Measurements from ENCODE around the gene TCF7L1. TPM values are rescaled to one million over a fixed set of nuclear protein-coding genes. Genes with fewer than 3 reads are reported as not detected.

The TCF7L1 gene
- total RNA-seq, 4 donors from 2014 or later, result 0.55 to 3.0 (median 1.8) TPM

DNA sequence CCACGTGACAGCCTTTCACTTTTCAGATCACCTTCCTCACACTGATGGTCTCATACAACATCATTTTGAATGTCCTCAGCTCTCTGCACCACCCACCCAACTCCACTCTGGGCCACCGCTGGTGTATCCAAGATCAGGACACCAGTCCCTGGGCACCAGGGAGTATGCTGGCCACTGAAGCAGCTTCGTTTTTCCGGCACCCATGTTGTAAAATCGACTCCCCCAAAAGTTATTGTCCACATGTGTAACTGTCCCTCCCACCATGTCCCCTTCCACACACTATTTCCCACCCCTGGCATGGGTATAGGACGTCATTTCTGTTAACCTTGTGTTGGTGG lies 98.2 kb downstream of the TCF7L1 start:
- no peak for DNase-seq (ENCODE audit: low spot score in 2 of 2)
- Histone ChIP-seq H3K9me3 (no peaks in the 10 kb centered on the region), H3K27me3 (no peaks in the 10 kb centered on the region), H3K27ac (no peak overlapping the region), H3K4me3 (no peak overlapping the region), H3K4me1 (peaks cover 6% of the 10 kb centered on the region), H3K36me3 (no peaks in the 10 kb centered on the region)
- WGBS, result 79% methylated on average over 6 of the region's 6 CpGs
- TF ChIP-seq POLR2A (IDR thresholded peaks at IDR 0.05) (no peak), POLR2AphosphoS5 (IDR thresholded peaks at IDR 0.05) (no peak), EP300 (IDR thresholded peaks at IDR 0.05) (no peak)
- TF ChIP-seq, protein P1, sequence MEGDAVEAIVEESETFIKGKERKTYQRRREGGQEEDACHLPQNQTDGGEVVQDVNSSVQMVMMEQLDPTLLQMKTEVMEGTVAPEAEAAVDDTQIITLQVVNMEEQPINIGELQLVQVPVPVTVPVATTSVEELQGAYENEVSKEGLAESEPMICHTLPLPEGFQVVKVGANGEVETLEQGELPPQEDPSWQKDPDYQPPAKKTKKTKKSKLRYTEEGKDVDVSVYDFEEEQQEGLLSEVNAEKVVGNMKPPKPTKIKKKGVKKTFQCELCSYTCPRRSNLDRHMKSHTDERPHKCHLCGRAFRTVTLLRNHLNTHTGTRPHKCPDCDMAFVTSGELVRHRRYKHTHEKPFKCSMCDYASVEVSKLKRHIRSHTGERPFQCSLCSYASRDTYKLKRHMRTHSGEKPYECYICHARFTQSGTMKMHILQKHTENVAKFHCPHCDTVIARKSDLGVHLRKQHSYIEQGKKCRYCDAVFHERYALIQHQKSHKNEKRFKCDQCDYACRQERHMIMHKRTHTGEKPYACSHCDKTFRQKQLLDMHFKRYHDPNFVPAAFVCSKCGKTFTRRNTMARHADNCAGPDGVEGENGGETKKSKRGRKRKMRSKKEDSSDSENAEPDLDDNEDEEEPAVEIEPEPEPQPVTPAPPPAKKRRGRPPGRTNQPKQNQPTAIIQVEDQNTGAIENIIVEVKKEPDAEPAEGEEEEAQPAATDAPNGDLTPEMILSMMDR (IDR thresholded peaks at IDR 0.05), result no peak

DNA sequence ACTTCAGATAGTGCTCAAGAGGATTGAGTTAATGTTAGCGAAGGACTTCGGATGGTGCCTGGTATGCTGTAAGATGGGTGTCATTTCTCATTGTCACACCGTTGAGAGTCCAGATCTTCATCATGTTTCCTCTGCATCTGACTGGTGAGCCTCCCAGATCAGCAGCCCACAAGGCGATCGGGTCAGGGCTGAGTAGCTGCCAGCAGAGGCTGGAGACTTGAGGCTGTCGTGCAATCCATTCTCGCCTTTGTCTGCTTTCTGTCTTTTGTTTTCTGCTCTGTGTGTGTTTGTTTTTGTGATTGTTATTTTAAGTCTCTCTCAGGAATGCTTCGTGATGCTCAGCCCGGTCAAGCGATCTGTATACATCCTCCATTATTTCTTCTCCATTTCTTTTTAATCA lies 98.8 kb downstream of the TCF7L1 start:
- Histone ChIP-seq H3K27me3 (no peaks in the 10 kb centered on the region), H3K36me3 (no peaks in the 10 kb centered on the region), H3K9me3 (no peaks in the 10 kb centered on the region), H3K27ac (no peak overlapping the region), H3K4me1 (peaks cover 6% of the 10 kb centered on the region), H3K4me3 (no peak overlapping the region)
- TF ChIP-seq POLR2AphosphoS5 (IDR thresholded peaks at IDR 0.05) (no peak), POLR2A (IDR thresholded peaks at IDR 0.05) (no peak), EP300 (IDR thresholded peaks at IDR 0.05) (no peak)
- TF ChIP-seq, protein P1 (IDR thresholded peaks at IDR 0.05), result no peak
- WGBS, result 76% methylated on average over 10 of the region's 10 CpGs
- no peak for DNase-seq (ENCODE audit: low spot score in 2 of 2)

DNA sequence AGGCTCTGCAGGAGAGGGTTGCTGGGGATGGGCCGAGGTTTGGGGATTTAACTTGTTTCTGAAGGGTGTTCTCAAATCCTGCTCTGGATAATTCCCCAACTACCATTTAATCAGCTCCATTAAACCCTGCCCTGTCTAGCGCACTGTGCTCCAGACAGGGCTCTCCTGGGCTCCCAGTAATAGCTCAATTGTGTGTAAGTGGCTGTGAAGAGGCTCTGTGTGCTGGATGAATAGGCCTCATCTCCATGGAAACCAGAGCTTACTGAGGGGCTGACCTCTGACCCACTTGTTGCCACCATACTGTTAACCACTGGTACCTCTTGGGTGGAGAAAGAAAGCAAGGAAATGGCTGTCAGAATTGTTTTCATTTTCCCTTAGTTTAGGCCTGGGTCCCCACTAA lies 101.7 kb downstream of the TCF7L1 start:
- Histone ChIP-seq H3K9me3 (no peaks in the 10 kb centered on the region), H3K4me1 (peaks cover 6% of the 10 kb centered on the region), H3K27ac (no peak overlapping the region), H3K36me3 (no peaks in the 10 kb centered on the region), H3K27me3 (no peaks in the 10 kb centered on the region), H3K4me3 (no peak overlapping the region)
- 96% methylated on average over 2 of the region's 2 CpGs for WGBS
- DNase-seq (ENCODE audit: low spot score in 2 of 2), result no peak
- TF ChIP-seq POLR2AphosphoS5 (IDR thresholded peaks at IDR 0.05) (no peak), EP300 (IDR thresholded peaks at IDR 0.05) (no peak), POLR2A (IDR thresholded peaks at IDR 0.05) (no peak)
- TF ChIP-seq, protein P1 (IDR thresholded peaks at IDR 0.05), result no peak

DNA sequence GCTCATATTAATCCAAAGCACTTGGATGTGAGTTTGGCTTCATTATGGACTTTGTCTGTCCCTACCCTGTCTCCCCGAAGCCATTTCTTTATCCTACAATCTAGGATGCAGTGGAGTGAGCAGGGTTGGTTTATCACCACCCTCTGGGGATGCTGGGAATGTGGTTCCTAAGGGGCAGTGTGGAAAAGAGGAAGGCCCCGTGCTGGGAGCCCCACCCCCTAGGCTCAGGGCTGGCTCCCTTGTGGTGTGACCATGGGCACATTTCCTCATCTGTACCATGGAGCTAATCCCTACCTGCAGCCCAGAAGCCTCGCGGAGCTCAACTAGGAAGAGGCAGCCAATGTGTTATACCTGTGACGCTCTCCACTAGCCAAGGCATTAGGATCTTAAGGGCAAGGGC lies 102.1 kb downstream of the TCF7L1 start:
- Histone ChIP-seq H3K9me3 (no peaks in the 10 kb centered on the region), H3K27me3 (no peaks in the 10 kb centered on the region), H3K4me1 (peaks cover 6% of the 10 kb centered on the region), H3K27ac (no peak overlapping the region), H3K4me3 (no peak overlapping the region), H3K36me3 (no peaks in the 10 kb centered on the region)
- TF ChIP-seq, protein P1 (IDR thresholded peaks at IDR 0.05), result no peak
- no peak for TF ChIP-seq POLR2AphosphoS5 (IDR thresholded peaks at IDR 0.05)
- no peak for TF ChIP-seq POLR2A (IDR thresholded peaks at IDR 0.05)
- no peak for TF ChIP-seq EP300 (IDR thresholded peaks at IDR 0.05)
- no peak for DNase-seq (ENCODE audit: low spot score in 2 of 2)
- 100% methylated on average over 4 of the region's 5 CpGs for WGBS

DNA sequence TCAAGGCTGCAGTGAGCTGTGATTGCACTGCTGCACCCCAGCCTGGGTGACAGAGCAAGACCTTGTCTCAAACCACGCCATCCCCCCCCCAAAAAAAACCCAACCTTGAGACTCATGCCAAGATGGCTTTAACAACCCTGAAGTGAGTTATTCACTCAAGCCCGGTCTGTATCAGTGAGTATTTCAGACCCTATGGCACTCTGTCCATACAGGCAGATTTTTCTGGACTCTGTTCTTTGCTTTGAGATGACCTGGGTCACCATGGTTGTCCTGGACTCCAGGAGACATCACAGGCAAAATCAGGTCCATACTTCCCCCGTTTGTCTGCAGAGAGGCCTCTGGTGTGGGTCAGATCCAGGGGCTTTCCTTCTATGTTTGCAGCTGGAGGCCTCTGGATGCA lies 102.9 kb downstream of the TCF7L1 start:
- Histone ChIP-seq H3K36me3 (no peaks in the 10 kb centered on the region), H3K4me1 (no peaks in the 10 kb centered on the region), H3K4me3 (no peak overlapping the region), H3K27me3 (no peaks in the 10 kb centered on the region), H3K9me3 (no peaks in the 10 kb centered on the region), H3K27ac (no peak overlapping the region)
- 86% methylated on average over 3 of the region's 3 CpGs for WGBS
- no peak for TF ChIP-seq POLR2A (IDR thresholded peaks at IDR 0.05)
- TF ChIP-seq, protein P1 (IDR thresholded peaks at IDR 0.05), result no peak
- DNase-seq (ENCODE audit: low spot score in 2 of 2), result no peak

All from suprapubic skin (tissue), 4 donors.